DMS53 (cell line): ENCODE measurements around the gene TAF3.

Experiments used
- DNase-seq: peaks from one replicate; lab custom pipeline; 2025; lab: John Stamatoyannopoulos, UW

TAF3 gene

DNA sequence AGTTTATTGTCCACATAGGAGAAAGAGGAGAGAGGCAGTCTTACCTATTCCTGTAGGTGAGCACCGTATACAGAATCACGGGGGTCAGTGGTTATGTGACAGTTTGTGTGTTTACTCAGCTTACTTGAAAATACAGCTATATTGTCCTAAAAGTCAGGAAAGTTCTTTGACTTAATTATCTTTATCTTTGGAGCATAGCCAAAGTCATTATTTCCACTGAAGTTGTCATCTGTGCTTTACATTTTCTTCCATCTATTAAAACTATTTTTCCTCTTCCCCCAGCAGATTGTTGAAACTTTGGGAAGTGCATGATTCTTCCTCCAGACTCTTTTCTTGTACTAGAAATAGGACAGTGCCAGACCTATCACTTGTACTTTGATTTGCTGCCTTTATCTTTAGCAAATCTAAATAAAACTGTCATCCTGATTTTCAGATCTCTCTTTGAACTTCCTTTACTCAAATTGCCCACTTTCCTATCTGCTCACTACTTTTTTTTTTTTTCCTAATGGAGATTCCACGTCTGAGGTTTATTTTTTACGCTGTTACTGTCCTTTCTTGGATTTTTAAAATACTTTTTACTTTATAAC lies 58.3 kb downstream of the TAF3 start:
- no peak for DNase-seq

GRCh38 chr10:7881119-7881518 lies 62.8 kb downstream of the TAF3 start:
- DNase-seq: no peak

GRCh38 chr10:7886056-7886455 lies 67.8 kb downstream of the TAF3 start:
- peak; percentile 83 for DNase-seq

DNA sequence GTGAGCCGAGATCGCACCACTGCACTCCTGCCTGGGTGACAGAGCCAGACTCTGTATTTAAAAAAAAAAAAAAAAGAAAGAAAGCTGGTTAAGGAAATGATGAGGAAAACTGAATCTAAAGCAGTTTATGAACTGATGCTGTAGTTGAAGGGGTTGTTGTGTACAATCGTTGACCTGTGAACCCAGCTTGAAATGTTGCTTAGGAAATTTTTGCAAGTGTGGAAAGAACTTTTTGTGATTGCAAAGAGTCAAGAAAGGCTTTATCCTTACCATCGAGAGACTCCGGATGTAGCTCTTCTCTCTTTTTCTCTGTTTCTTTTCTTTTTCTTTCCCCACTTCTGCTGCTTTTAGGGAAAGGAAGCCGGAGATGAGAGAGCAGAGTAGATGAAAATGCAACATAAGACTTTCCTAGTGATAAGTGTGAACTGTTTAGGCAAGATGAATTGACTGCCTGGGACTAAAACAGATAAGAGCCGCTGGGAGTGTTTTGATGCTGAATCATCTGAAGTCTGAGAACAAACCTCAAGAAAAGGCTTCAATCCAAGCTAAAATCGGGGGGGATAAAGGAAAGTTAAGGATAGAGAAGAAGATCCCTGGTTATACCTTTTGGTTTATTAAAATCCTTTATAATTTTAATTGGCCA lies 69.0 kb downstream of the TAF3 start:
- DNase-seq: no peak

DNA sequence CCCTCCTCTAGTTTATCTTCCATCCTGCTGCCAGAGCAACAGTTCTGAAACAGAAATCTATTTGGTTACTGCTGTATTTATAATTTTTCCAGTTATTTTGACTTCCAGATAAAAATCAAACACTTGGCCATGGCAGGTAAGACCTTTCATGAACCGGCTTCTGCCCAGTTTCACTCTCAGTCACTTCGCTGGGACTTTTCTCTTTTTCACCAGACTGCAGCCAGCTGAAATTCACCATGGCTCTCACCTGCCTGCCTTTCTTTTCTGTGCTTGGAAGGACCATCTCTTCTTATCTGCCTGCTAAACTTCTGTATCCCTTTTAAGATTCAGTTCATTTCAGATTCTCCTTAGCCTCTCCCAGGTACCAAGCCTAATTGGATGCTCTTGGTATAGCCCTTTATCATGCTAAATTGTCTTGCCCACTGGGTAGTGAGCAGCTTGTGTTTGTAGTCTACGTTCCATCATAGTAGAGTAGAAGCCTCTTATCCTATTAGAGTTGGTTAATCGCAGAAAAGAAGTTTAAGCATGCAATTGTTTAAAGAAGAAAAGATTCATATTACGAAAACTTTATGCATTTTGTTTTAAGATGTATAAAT lies 71.7 kb downstream of the TAF3 start:
- DNase-seq: no peak

DNA sequence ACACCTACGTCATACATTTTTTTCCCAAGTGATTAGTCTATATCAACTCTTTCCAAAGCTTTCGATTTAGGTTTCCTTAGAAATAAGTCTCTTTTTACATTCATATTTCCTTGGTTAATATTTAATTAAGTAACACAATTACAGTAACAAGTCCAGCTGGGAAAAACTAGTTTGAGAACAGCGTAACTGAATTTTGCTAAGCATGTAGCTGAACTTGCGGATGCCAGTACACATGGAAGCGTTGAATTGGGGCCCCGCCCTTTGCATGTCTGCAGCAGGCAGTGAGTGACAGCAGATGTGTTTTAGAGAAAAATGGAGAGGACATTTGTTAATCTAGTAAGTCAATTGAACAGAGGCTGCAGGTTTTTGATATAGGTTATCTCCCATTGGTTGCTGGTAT lies 72.5 kb downstream of the TAF3 start:
- no peak for DNase-seq

DNA sequence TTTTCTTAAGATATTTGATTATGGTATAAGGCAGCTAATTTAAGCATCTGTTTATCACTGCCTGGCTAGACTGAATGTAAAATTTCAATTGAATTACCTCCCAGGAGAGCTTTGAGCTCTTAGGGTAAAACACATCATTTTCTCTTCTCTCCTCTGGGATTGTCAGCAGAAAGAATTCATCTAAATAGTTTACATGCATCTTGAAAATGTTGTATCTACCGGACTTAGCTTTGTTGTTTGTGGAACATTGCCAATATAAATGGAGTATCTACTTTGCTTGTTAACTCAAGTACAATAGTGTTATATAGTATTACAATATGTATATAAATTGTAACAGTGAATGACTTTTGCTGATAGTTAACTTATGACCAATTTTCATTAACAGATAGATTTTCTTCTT lies 73.3 kb downstream of the TAF3 start:
- DNase-seq: peak; percentile 19

- no peak for DNase-seq
Measured at GRCh38 chr10:7892146-7892545, 73.8 kb downstream of the TAF3 start.

DNA sequence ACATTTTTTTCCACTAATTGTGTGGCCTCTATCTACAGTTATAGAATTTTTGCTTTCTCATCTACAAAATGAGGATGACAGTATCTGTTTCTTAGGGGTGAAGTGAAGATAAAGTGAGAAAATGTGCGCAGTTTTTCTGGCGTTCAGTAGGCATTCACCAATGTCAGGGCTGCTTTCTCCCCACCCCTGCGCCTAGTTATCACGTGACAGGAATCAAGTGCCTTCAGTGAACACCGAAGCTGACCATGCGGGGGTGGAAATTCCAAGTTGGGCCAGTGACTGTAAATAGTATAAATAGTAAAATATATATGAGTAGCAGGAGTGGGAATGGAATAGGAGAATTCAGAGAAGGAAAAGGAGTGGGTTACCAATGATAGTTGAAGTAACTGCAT lies 77.4 kb downstream of the TAF3 start:
- no peak for DNase-seq

DNA sequence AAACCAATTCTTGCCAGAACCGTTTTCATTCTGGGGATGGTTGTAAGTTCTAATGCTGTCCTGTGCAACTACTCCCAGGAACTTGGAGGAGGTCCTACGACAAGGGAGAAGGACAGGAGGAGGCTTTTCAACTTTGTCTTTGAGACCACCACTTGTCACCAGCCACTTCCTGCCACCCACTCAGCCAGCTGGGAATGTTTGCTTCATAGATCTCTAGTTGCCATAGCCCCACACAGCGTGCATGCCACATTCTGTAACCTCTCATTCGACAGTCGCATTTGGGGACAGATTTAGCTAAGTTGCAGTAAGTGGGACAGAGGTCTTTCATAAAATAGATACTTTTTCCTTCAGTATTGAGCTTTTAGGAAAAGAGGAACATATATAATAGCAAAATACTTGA lies 78.0 kb downstream of the TAF3 start:
- no peak for DNase-seq

GRCh38 chr10:7901256-7901655 lies 83.0 kb downstream of the TAF3 start:
- no peak for DNase-seq

DNA sequence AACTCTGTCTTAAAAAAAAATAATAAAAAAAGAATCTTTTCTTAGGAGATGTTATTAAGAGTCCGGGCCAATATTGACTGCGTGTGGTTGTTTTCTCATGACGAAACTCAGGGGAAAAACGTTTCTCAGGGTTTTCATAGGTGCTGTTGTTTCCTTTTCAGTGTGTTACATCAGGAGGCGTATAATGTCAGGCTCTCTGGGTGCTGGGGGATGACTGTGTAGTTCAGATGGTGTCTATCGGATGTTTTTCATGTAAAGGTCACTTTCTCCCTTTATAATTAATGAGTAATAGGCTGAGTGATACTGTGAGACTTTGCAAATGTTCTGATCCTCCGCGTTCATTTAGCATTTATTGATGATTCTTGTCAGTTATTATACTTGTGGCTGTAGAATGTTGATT lies 84.1 kb downstream of the TAF3 start:
- DNase-seq: no peak

DNA sequence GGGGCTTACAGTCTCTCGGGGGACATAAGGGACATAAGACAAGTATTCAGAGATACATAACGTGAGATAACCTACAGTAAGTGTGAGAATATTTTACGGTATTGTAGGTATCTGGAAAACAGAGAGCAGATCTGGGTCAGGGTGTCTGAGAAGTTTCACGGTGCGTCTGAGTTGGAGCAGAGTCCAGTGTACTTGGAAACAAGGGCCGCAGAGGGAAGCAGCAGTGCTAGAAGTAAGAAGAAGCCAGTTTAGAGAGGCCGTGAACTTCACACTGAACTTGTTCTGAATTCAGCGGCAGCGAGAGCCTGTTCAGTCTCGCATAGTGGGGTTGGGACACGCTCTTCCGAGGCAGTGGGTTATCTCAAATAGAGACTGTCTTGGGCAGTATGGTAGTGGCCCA lies 85.5 kb downstream of the TAF3 start:
- DNase-seq: no peak

GRCh38 chr10:7906128-7906527 lies 87.8 kb downstream of the TAF3 start:
- no peak for DNase-seq

DNA sequence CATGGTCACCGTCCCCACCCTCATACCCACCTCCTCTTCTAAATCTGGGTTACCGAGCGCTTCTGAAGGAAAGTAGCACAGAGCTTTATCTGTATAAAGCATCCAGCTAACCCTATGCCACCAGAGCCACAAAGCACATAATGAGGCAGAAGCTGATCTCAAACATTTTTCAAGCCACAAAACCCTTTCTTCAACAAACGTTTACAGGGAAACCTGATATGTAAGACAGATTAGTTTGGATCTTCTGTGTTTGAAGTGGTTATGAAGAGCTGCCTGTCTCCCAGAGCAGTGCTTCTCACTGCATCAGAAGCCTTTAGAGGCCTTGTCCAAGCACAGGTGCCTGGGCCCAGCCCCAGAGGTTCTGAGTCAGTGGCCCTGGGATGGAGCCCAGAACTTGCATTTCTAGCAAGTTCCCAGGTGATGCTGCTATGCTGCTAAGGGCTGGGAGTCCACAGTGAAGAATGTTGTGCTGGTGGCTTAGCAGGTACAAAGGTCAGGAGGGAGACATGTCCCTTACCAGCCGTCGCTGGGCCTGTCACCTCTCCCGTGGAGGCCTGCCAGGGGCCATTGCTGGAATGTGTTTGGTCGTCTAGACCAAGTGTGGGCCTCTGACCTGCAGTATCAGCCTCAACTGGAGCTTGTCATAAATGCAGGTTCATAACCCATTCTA lies 90.4 kb downstream of the TAF3 start:
- DNase-seq: peak; percentile 46

DNA sequence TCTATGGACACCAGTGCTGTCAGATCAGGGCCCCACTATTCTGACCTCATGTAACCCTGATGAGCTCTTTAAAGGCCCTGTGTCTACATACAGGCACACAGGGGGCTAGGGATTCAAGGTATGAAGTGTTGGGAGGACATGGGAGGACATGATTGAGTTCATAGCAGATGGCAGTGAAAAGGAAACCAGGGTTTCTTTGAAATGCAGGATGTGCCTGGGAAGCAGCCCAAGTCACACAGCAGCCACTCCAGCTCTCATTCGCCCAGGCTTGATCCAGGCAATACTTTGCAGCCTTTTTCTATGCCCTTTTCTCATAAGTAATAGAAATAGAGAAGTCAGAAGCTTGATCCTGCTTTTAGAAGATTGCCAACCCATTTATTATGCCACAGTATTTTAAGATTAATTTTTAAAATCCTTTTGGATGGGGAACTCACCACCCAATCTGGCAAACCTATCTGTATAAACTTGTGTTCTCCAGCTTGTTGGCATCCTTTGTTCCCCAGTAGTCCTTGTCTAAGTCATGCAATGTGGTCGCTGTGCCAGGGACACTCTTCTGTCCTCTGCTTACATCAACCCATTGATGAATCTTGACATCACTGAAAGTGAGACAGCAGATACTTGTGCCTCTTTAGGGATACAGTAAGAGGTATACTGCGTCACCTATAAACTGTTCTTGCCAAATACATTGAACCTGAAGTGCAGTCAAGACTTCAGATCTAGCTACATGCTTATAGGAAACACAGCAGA lies 95.0 kb downstream of the TAF3 start:
- no peak for DNase-seq

GRCh38 chr10:7915923-7916536 lies 97.7 kb downstream of the TAF3 start:
- DNase-seq: peak; percentile 30

GRCh38 chr10:7917736-7918135 lies 99.4 kb downstream of the TAF3 start:
- no peak for DNase-seq

- no peak for DNase-seq
Measured at GRCh38 chr10:7922707-7923106, 104.4 kb downstream of the TAF3 start.

DNA sequence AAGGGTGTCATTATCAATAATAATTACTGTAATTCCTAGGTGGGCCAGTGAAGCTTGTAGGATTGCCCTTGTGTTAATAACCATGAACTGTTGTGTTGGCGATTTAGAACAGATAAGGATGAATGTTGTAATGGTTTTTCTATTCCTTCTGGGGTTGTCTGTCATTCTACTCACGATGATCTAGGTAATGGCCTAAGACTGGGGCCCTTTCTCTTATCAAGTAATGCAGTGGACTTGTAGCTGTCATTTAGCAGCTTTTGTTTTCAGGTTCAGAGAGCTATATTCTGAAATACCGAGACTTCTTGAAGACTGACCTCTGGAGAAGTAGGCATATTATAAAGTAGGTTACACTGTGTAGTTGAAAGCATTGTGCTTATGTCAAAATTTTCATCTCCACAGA lies 110.2 kb downstream of the TAF3 start:
- DNase-seq: no peak

GRCh38 chr10:7932301-7933036 lies 114.2 kb downstream of the TAF3 start:
- peak; percentile 58 for DNase-seq
